NOMO-1 (cell line): ENCODE results near the gene PARD3B.

Source experiments
- DNase-seq, 2 experiments: peaks; one replicate each; lab custom pipeline; 2025; ENCODE audit not compliant: unreplicated experiment in 2 of 2; lab: John Stamatoyannopoulos, UW

The PARD3B gene

GRCh38 chr2:205366336-205367060 lies 821.2 kb downstream of the PARD3B start:
- DNase-seq, result no peak

- no peak for DNase-seq
Observed at GRCh38 chr2:205367331-205367935, 822.2 kb downstream of the PARD3B start.

- no peak for DNase-seq
Observed at GRCh38 chr2:205369813-205370212, 824.5 kb downstream of the PARD3B start.

- no peak for DNase-seq
Observed at GRCh38 chr2:205370726-205371125, 825.5 kb downstream of the PARD3B start.

- no peak for DNase-seq
Observed at GRCh38 chr2:205372141-205372540, 826.9 kb downstream of the PARD3B start.

GRCh38 chr2:205375461-205376448 lies 830.5 kb downstream of the PARD3B start:
- DNase-seq, result no peak

GRCh38 chr2:205377324-205377723 lies 832.0 kb downstream of the PARD3B start:
- DNase-seq, result no peak

- no peak for DNase-seq
Observed at GRCh38 chr2:205383601-205384000, 838.3 kb downstream of the PARD3B start.

GRCh38 chr2:205386109-205386508 lies 840.8 kb downstream of the PARD3B start:
- no peak for DNase-seq

- no peak for DNase-seq
Observed at GRCh38 chr2:205387350-205388055, 842.2 kb downstream of the PARD3B start.

GRCh38 chr2:205390866-205391265 lies 845.6 kb downstream of the PARD3B start:
- no peak for DNase-seq

GRCh38 chr2:205401511-205401910 lies 856.2 kb downstream of the PARD3B start:
- no peak for DNase-seq

GRCh38 chr2:205402011-205402410 lies 856.7 kb downstream of the PARD3B start:
- DNase-seq, result no peak

- DNase-seq, result no peak
Observed at GRCh38 chr2:205403244-205403825, 858.1 kb downstream of the PARD3B start.

GRCh38 chr2:205405194-205405593 lies 859.9 kb downstream of the PARD3B start:
- no peak for DNase-seq

GRCh38 chr2:205405752-205406151 lies 860.5 kb downstream of the PARD3B start:
- DNase-seq, result no peak

GRCh38 chr2:205407984-205408383 lies 862.7 kb downstream of the PARD3B start:
- DNase-seq, result no peak

- no peak for DNase-seq
Observed at GRCh38 chr2:205408696-205409095, 863.4 kb downstream of the PARD3B start.

GRCh38 chr2:205409411-205409810 lies 864.1 kb downstream of the PARD3B start:
- DNase-seq, result no peak

- no peak for DNase-seq
Observed at GRCh38 chr2:205411558-205411957, 866.3 kb downstream of the PARD3B start.
